Osteocyte (in vitro differentiated cells): ENCODE results near the gene RNF207. TPM values are rescaled to one million over a fixed set of nuclear protein-coding genes. Genes with fewer than 3 reads are reported as not detected.

Experiments
- DNase-seq: peaks from one replicate; pipeline ENCODE4 v3.0.0; 2021; ENCODE audit warnings: mixed read lengths; ENCODE audit not compliant: unreplicated experiment; ENCODE audit errors: extremely low spot score
- H3K27ac Mint-ChIP-seq: one replicate; pipeline ENCODE4 v1.8.0; 2021; ENCODE audit warnings: mild to moderate bottlenecking, mixed read lengths; ENCODE audit not compliant: unreplicated experiment
- H3K27me3 Mint-ChIP-seq: one replicate; pipeline ENCODE4 v1.8.0; 2021; ENCODE audit warnings: mixed read lengths; ENCODE audit not compliant: unreplicated experiment
- H3K36me3 Mint-ChIP-seq: one replicate; pipeline ENCODE4 v1.8.0; 2021; ENCODE audit warnings: mixed read lengths; ENCODE audit not compliant: unreplicated experiment
- H3K4me1 Mint-ChIP-seq: one replicate; pipeline ENCODE4 v1.8.0; 2021; ENCODE audit warnings: mixed read lengths; ENCODE audit not compliant: unreplicated experiment
- H3K4me3 Mint-ChIP-seq: one replicate; pipeline ENCODE4 v1.8.0; 2021; ENCODE audit warnings: mild to moderate bottlenecking, moderate library complexity, mixed read lengths; ENCODE audit not compliant: unreplicated experiment
- H3K9me3 Mint-ChIP-seq: one replicate; pipeline ENCODE4 v1.8.0; 2021; ENCODE audit warnings: mixed read lengths; ENCODE audit not compliant: unreplicated experiment
- total RNA-seq: library from RNA; stranded (reverse); gene quantifications from 2 replicates; pipeline ENCODE4 v1.2.1, GENCODE V29; 2021
- TF ChIP-seq, protein P1 (sequence below): fragments of 200-600 bp; sonication (generic); IDR thresholded peaks from 2 replicates; pipeline ENCODE4 v1.5.0; 2021; ENCODE audit warnings: antibody characterized with exemption, mild to moderate bottlenecking, moderate library complexity

The RNF207 gene
- total RNA-seq, 1 donor from 2014 or later, result 12.4 TPM

- no peak overlapping the region for H3K27ac Mint-ChIP-seq
- no peak overlapping the region for H3K4me3 Mint-ChIP-seq
- TF ChIP-seq, protein P1, sequence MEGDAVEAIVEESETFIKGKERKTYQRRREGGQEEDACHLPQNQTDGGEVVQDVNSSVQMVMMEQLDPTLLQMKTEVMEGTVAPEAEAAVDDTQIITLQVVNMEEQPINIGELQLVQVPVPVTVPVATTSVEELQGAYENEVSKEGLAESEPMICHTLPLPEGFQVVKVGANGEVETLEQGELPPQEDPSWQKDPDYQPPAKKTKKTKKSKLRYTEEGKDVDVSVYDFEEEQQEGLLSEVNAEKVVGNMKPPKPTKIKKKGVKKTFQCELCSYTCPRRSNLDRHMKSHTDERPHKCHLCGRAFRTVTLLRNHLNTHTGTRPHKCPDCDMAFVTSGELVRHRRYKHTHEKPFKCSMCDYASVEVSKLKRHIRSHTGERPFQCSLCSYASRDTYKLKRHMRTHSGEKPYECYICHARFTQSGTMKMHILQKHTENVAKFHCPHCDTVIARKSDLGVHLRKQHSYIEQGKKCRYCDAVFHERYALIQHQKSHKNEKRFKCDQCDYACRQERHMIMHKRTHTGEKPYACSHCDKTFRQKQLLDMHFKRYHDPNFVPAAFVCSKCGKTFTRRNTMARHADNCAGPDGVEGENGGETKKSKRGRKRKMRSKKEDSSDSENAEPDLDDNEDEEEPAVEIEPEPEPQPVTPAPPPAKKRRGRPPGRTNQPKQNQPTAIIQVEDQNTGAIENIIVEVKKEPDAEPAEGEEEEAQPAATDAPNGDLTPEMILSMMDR, result no peak
- no peaks in the 10 kb centered on the region for H3K27me3 Mint-ChIP-seq
- no peaks in the 10 kb centered on the region for H3K36me3 Mint-ChIP-seq
- peaks cover 4% of the 10 kb centered on the region for H3K4me1 Mint-ChIP-seq
- DNase-seq, result no peak
- no peaks in the 10 kb centered on the region for H3K9me3 Mint-ChIP-seq
These were observed 56.9 kb downstream of the RNF207 start for GRCh38 chr1:6262555-6263420.

DNA sequence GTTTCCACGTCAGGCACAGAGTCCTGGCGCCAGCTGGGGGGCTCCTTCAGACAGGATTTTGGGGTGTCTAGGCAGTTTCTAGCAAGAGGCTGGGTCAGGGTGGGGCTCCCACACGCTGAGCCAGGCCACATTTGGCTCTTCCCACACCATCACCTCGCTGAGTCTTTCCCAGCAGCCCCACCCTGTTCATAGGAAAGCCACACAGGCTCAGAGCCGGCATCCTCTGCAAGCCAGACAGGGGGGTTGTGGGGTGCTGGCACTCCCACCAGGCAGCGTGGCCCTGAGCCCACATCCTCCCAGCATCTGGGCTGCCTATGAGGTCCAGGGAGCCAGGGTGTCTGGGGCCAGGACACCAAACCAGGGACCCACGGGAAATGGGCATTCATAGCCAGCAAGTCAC, 57.8 kb downstream of the RNF207 start:
- TF ChIP-seq, protein P1, result no peak
- Mint-ChIP-seq H3K4me1 (peaks cover 4% of the 10 kb centered on the region), H3K27me3 (no peaks in the 10 kb centered on the region), H3K27ac (no peak overlapping the region), H3K36me3 (no peaks in the 10 kb centered on the region), H3K4me3 (no peak overlapping the region), H3K9me3 (no peaks in the 10 kb centered on the region)
- no peak for DNase-seq

DNA sequence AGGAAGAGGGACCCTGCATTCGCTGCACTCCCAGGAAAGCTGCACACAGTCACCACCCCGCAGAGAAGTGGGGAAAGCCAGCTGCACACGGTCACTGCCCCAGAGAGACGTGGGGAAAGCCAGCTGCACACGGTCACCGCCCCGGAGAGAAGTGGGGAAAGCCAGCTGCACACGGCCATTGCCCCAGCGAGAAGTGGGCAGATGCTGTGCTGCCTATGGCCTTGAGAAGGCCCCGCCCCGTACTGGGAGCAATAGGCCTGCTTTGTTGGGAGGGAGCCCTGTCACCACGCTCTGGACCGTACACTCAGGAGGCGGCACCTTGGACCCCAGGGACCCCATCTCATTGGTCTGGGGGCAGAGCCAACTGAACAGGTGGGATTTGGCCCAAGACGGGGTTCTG, 59.2 kb downstream of the RNF207 start:
- Mint-ChIP-seq H3K4me1 (peaks cover 9% of the 10 kb centered on the region), H3K4me3 (no peak overlapping the region), H3K36me3 (no peaks in the 10 kb centered on the region), H3K27ac (no peak overlapping the region), H3K27me3 (no peaks in the 10 kb centered on the region), H3K9me3 (no peaks in the 10 kb centered on the region)
- no peak for DNase-seq
- TF ChIP-seq, protein P1, result no peak

- H3K9me3 Mint-ChIP-seq, result no peaks in the 10 kb centered on the region
- DNase-seq, result no peak
- no peak overlapping the region for H3K27ac Mint-ChIP-seq
- TF ChIP-seq, protein P1, result no peak
- peaks cover 16% of the 10 kb centered on the region for H3K4me1 Mint-ChIP-seq
- H3K4me3 Mint-ChIP-seq, result no peak overlapping the region
- H3K36me3 Mint-ChIP-seq, result no peaks in the 10 kb centered on the region
- no peaks in the 10 kb centered on the region for H3K27me3 Mint-ChIP-seq
These were observed 60.7 kb downstream of the RNF207 start for GRCh38 chr1:6266641-6267040.

DNA sequence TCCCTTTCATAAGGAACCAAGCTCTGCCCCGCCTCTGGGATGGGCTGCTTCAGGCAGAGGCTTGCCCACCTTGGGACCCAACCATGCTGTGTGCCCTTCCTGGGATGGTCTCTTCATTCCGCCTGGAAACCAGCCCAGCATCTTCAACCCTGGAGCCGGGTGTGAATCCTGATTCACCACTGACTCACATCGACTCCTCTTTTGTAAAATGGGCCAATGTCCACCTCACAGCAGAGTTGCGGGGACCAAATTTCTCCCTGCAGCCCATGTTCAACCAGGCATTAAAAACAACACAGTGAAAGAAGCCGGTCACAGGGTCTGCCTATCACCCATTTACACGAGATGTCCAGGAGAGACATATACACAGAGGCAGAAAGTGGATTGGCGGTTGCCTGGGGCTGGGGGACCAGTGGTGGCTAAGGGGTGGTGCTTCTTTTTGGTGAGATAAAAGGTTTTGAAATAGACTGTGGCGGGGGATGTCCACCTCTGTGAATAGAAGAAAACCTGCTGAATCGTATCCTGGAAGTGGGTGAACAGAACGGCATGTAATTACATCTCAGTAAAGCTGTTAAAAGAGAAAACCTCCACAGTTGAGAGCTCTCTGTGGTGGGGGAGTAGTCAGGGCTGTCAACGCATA, 61.9 kb downstream of the RNF207 start:
- Mint-ChIP-seq H3K36me3 (no peaks in the 10 kb centered on the region), H3K27me3 (no peaks in the 10 kb centered on the region), H3K27ac (no peak overlapping the region), H3K9me3 (no peaks in the 10 kb centered on the region), H3K4me3 (no peak overlapping the region), H3K4me1 (peaks cover 18% of the 10 kb centered on the region)
- no peak for DNase-seq
- TF ChIP-seq, protein P1, result no peak
